Epithelial cell of proximal tubule (primary cell): ENCODE measurements around the gene PIK3CA. TPM values are rescaled to one million over a fixed set of nuclear protein-coding genes. Genes with fewer than 3 reads are reported as not detected.
"Not testable (repeated sequence)": the region's sequence is repeated elsewhere in the genome, so short reads cannot be mapped to it uniquely, and the experiment has no call there.

ENCODE experiments used
- DNase-seq: peaks from one replicate; pipeline ENCODE4 v3.0.0-alpha.2; 2011; ENCODE audit warnings: low read depth
- H3K4me3 ChIP-seq: 2 replicates; pipeline ENCODE4 v1.5.1; 2011; ENCODE audit warnings: low read depth, mild to moderate bottlenecking, low read length
- CTCF ChIP-seq: conservative IDR thresholded peaks from 2 replicates; pipeline ENCODE4 v1.5.1; 2012; ENCODE audit warnings: low read depth, mild to moderate bottlenecking, low read length
- total RNA-seq: library from RNA; depleted of rRNA; stranded (reverse); fragments of >200 nt; gene quantifications from 2 replicates; pipeline ENCODE4 v1.2.3, GENCODE V29; 2015

Gene PIK3CA
- total RNA-seq, 1 donor from 2014 or later, result 11.7 TPM

- H3K4me3 ChIP-seq, result no peak overlapping the region
- peak; percentile 3 for DNase-seq
- no peak for TF ChIP-seq CTCF
These were observed 79.2 kb downstream of the PIK3CA start for GRCh38 chr3:179227349-179227748.

- DNase-seq, result no peak
- no peak for TF ChIP-seq CTCF
- H3K4me3 ChIP-seq, result no peak overlapping the region
These were observed 81.0 kb downstream of the PIK3CA start for GRCh38 chr3:179229177-179229576.

- no peak for TF ChIP-seq CTCF
- H3K4me3 ChIP-seq, result no peak overlapping the region
- DNase-seq, result no peak
These were observed 84.9 kb downstream of the PIK3CA start for GRCh38 chr3:179233043-179233442.

GRCh38 chr3:179234199-179234598 is 86.0 kb downstream of the PIK3CA start:
- H3K4me3 ChIP-seq, result no peak overlapping the region
- DNase-seq, result no peak
- TF ChIP-seq CTCF, result no peak

- no peak overlapping the region for H3K4me3 ChIP-seq
- no peak for TF ChIP-seq CTCF
- DNase-seq, result no peak
These were observed 88.6 kb downstream of the PIK3CA start for GRCh38 chr3:179236669-179237301.

GRCh38 chr3:179240299-179240698 is 92.1 kb downstream of the PIK3CA start:
- H3K4me3 ChIP-seq, DNase-seq: not testable (repeated sequence)

GRCh38 chr3:179242859-179243258 is 94.7 kb downstream of the PIK3CA start:
- DNase-seq, result not testable (repeated sequence)

GRCh38 chr3:179244878-179245277 is 96.7 kb downstream of the PIK3CA start:
- peak; percentile 7 for DNase-seq
- no peak for TF ChIP-seq CTCF
- H3K4me3 ChIP-seq, result no peak overlapping the region

More at GRCh38 chr3:179242859-179243258, 94.7 kb downstream of the PIK3CA start:
- H3K4me3 ChIP-seq, result not testable (repeated sequence)
